ENCODE measurements around the gene TBC1D9B. TPM values are rescaled to one million over a fixed set of nuclear protein-coding genes. Genes with fewer than 3 reads are reported as not detected.

TBC1D9B gene
- total and polyA plus RNA-seq, 9 of the 15 experiments (the other 6 are each of a cell fraction or from before 2014, with no cell fraction given) = 2.9 to 59.1 (median 33.5) TPM

DNA sequence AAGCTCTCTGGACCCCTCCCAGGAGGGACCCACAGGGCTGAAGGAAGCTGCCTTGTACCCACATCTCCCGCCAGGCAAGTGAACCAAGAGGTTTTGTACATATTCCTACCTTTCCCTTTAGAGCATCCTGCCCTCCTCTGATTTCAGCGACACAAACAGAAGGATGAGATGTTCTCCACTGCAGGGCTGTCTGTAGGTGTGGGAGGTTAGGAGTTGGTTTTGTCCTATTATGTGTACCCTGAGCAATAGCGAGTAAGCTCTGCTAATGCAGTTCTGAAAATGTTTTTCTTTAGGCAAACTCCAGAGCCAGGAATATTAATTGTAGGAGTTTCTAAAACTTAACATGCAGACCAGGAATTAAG, 74.0 kb downstream of the TBC1D9B start:
- H3K9me1 ChIP-seq (ENCODE audit: control insufficient read depth, insufficient read depth, low read length) = no peaks in the 10 kb centered on the region
- ATAC-seq (no peak), FAIRE-seq (no peak), DNase-seq (ENCODE audit: extremely low read depth in 1 of 4, low spot score in 3 of 4) (no peak)
- no peak overlapping the region for H3K4me3 ChIP-seq
- TF ChIP-seq MNT (conservative IDR thresholded peaks at IDR 0.05) (no peak), SFPQ (IDR thresholded peaks at IDR 0.05; ENCODE audit: low read depth, low read length) (no peak), POLR2B (IDR thresholded peaks at IDR 0.05; ENCODE audit: low read depth, partially characterized antibody) (peak; percentile 19), FOXK1 (CRISPR knock-in tag; IDR thresholded peaks at IDR 0.05; ENCODE audit: borderline replicate concordance) (no peak), ZNF511 (CRISPR knock-in tag; IDR thresholded peaks at IDR 0.05) (no peak), SUPT5H (IDR thresholded peaks at IDR 0.05) (peak; percentile 14; the same call in 1 of the 2 replicates), OTX1 (CRISPR knock-in tag; IDR thresholded peaks at IDR 0.05) (no peak), GABPA (tag; conservative IDR thresholded peaks at IDR 0.05; ENCODE audit: low read depth) (no peak), ZBTB34 (CRISPR knock-in tag; IDR thresholded peaks at IDR 0.05) (no peak)
- TF ChIP-seq, protein P1, sequence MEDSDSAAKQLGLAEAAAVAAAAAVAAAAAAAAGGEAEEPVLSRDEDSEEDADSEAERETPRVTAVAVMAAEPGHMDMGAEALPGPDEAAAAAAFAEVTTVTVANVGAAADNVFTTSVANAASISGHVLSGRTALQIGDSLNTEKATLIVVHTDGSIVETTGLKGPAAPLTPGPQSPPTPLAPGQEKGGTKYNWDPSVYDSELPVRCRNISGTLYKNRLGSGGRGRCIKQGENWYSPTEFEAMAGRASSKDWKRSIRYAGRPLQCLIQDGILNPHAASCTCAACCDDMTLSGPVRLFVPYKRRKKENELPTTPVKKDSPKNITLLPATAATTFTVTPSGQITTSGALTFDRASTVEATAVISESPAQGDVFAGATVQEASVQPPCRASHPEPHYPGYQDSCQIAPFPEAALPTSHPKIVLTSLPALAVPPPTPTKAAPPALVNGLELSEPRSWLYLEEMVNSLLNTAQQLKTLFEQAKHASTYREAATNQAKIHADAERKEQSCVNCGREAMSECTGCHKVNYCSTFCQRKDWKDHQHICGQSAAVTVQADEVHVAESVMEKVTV (CRISPR knock-in tag; IDR thresholded peaks at IDR 0.05) = no peak
- TF ChIP-seq, protein P2, sequence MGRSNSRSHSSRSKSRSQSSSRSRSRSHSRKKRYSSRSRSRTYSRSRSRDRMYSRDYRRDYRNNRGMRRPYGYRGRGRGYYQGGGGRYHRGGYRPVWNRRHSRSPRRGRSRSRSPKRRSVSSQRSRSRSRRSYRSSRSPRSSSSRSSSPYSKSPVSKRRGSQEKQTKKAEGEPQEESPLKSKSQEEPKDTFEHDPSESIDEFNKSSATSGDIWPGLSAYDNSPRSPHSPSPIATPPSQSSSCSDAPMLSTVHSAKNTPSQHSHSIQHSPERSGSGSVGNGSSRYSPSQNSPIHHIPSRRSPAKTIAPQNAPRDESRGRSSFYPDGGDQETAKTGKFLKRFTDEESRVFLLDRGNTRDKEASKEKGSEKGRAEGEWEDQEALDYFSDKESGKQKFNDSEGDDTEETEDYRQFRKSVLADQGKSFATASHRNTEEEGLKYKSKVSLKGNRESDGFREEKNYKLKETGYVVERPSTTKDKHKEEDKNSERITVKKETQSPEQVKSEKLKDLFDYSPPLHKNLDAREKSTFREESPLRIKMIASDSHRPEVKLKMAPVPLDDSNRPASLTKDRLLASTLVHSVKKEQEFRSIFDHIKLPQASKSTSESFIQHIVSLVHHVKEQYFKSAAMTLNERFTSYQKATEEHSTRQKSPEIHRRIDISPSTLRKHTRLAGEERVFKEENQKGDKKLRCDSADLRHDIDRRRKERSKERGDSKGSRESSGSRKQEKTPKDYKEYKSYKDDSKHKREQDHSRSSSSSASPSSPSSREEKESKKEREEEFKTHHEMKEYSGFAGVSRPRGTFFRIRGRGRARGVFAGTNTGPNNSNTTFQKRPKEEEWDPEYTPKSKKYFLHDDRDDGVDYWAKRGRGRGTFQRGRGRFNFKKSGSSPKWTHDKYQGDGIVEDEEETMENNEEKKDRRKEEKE (IDR thresholded peaks at IDR 0.05; ENCODE audit: borderline replicate concordance in 1 of 2, control insufficient read depth in 1 of 2, low read depth in 2 of 2, low read length in 1 of 2) = no peak
- WGBS (ENCODE audit: insufficient coverage, low coverage, missing lambda C conversion rate) = 97% methylated on average over 3 of the region's 3 CpGs
- H3K9me3 ChIP-seq (replicated peaks; ENCODE audit: control insufficient read depth, insufficient read depth, low read depth, low read length) = no peaks in the 10 kb centered on the region
- H3K27me3 ChIP-seq (ENCODE audit: control insufficient read depth in 2 of 2, insufficient read depth in 2 of 2, low read length in 2 of 2) = no peaks in the 10 kb centered on the region
- H3K9ac ChIP-seq (ENCODE audit: insufficient read depth in 1 of 2, low read depth in 2 of 2, low read length in 2 of 2) = no peak overlapping the region
- no peak overlapping the region for H2AFZ ChIP-seq (ENCODE audit: low read depth, low read length)
- H3K27ac ChIP-seq (ENCODE audit: extremely low read depth, low read depth, low read length) = no peak overlapping the region
- no peaks in the 10 kb centered on the region; the same call in 2 of the 3 replicates for H3K79me2 ChIP-seq (ENCODE audit: control insufficient read depth, insufficient read depth, low read length)
- peaks cover 83% of the 10 kb centered on the region for H3K36me3 ChIP-seq (ENCODE audit: control insufficient read depth, insufficient read depth, low read length)
- intact Hi-C loops (cut with micrococcal nuclease) (no loop called here), in situ Hi-C loops (cut with MboI) (no loop called here)
- ChIA-PET CTCF (ENCODE audit: low intra/inter-chr PET ratio) (no interaction called here), POLR2A (interaction anchor here (1.1 to 3.3 kb wide), 3 partner anchors 11 to 32 kb away, joined by 4 to 15 read pairs (median 9); partner anchors contain the start of gene SQSTM1)
- peaks cover 0 to 19% of the 10 kb centered on the region in 2 experiments; a peak in 3 of 5 replicates for H3K4me1 ChIP-seq (replicated peaks in 1 of 2; ENCODE audit: control insufficient read depth in 2 of 2, insufficient read depth in 2 of 2, low read length in 2 of 2)
- H4K20me1 ChIP-seq (replicated peaks; ENCODE audit: control insufficient read depth, insufficient read depth, low read length) = peaks cover 4% of the 10 kb centered on the region; the same call in 1 of the 2 replicates
- BruUV-seq (replicated peaks) = no TSS peak
- H3K4me2 ChIP-seq (ENCODE audit: insufficient read depth, low read length) = no peak overlapping the region

All from K562 (cell line).